Prostate gland (tissue), 2 donors: ENCODE data around the gene AKAP7. TPM values are rescaled to one million over a fixed set of nuclear protein-coding genes. Genes with fewer than 3 reads are reported as not detected.

Experiments used
- DNase-seq: peaks from one replicate; pipeline ENCODE4 v3.0.0-alpha.2; 2019; ENCODE audit warnings: low spot score
- H3K27ac ChIP-seq, 2 donors: fragments of 200-600 bp; sonication (generic); 2 replicates each; pipeline ENCODE4 v1.5.1; 2017 to 2019
- H3K27me3 ChIP-seq: fragments of 200-600 bp; sonication (generic); replicated peaks from 2 replicates; pipeline ENCODE4 v1.5.1; 2019; ENCODE audit not compliant: insufficient read depth
- H3K36me3 ChIP-seq, 2 donors: fragments of 200-600 bp; sonication (generic); 1 replicate in 1 of 2; 2 replicates in 1 of 2; pipeline versions ENCODE4 v1.5.1 to v1.8.1; 2017 to 2019
- H3K4me1 ChIP-seq: fragments of 200-600 bp; sonication (generic); replicated peaks from 2 replicates; pipeline ENCODE4 v1.5.1; 2019
- H3K4me3 ChIP-seq, 2 donors: fragments of 200-600 bp; sonication (generic); 2 replicates each; pipeline ENCODE4 v1.5.1; 2017 to 2019
- H3K9me3 ChIP-seq: fragments of 200-600 bp; sonication (generic); 2 replicates; pipeline ENCODE4 v1.5.1; 2017
- POLR2A ChIP-seq: fragments of 450-650 bp; IDR thresholded peaks from one replicate; pipeline ENCODE4 v1.6.1; 2016; ENCODE audit warnings: antibody characterized with exemption, mild to moderate bottlenecking
- POLR2AphosphoS5 ChIP-seq: sonication (generic); formaldehyde crosslinking; IDR thresholded peaks from one replicate; pipeline ENCODE4 v1.6.1; 2017; ENCODE audit warnings: antibody characterized with exemption
- WGBS: methylation state at CpG from one replicate; pipeline ENCODE4 v1.1.5; 2018; 5-methylcytosine and 5-hydroxymethylcytosine counted together
- intact Hi-C: fragments of 100-400 bp; cut with DNase I; formaldehyde crosslinking; loops from one replicate; pipeline ENCODE4 v1.14.2; 2022
- total RNA-seq, 2 donors: library from RNA; depleted of rRNA; stranded (reverse); fragments of >200 nt; gene quantifications; one replicate each; pipeline ENCODE4 v1.1.0, GENCODE V29; 2016
- TF ChIP-seq, protein P1 (sequence below), 4 experiments: fragments of 200-600 bp in 2 of 4; fragments of 450-650 bp in 2 of 4; sonication (generic) in 2 of 4; IDR thresholded peaks; 1 replicate in 3 of 4; 2 replicates in 1 of 4; pipeline ENCODE4 v1.5.1; 2016 to 2019; ENCODE audit warnings: antibody characterized with exemption in 4 of 4, mild to moderate bottlenecking in 2 of 4, moderate library complexity in 2 of 4

AKAP7 gene
- total RNA-seq, 2 donors from 2014 or later = 23.7 to 34.3 TPM

GRCh38 chr6:131283466-131284175 lies 148.4 kb downstream of the AKAP7 start:
- 96% methylated on average over 7 of the region's 7 CpGs for WGBS
- Histone ChIP-seq H3K27ac (no peak overlapping the region), H3K36me3 (no peaks in the 10 kb centered on the region), H3K4me3 (no peak overlapping the region), H3K27me3 (no peaks in the 10 kb centered on the region), H3K4me1 (no peaks in the 10 kb centered on the region), H3K9me3 (no peaks in the 10 kb centered on the region)
- intact Hi-C loops = no loop called here
- no peak for DNase-seq
- TF ChIP-seq, protein P1, sequence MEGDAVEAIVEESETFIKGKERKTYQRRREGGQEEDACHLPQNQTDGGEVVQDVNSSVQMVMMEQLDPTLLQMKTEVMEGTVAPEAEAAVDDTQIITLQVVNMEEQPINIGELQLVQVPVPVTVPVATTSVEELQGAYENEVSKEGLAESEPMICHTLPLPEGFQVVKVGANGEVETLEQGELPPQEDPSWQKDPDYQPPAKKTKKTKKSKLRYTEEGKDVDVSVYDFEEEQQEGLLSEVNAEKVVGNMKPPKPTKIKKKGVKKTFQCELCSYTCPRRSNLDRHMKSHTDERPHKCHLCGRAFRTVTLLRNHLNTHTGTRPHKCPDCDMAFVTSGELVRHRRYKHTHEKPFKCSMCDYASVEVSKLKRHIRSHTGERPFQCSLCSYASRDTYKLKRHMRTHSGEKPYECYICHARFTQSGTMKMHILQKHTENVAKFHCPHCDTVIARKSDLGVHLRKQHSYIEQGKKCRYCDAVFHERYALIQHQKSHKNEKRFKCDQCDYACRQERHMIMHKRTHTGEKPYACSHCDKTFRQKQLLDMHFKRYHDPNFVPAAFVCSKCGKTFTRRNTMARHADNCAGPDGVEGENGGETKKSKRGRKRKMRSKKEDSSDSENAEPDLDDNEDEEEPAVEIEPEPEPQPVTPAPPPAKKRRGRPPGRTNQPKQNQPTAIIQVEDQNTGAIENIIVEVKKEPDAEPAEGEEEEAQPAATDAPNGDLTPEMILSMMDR (IDR thresholded peaks at IDR 0.05) = no peak
- no peak for TF ChIP-seq POLR2AphosphoS5
- no peak for TF ChIP-seq POLR2A

DNA sequence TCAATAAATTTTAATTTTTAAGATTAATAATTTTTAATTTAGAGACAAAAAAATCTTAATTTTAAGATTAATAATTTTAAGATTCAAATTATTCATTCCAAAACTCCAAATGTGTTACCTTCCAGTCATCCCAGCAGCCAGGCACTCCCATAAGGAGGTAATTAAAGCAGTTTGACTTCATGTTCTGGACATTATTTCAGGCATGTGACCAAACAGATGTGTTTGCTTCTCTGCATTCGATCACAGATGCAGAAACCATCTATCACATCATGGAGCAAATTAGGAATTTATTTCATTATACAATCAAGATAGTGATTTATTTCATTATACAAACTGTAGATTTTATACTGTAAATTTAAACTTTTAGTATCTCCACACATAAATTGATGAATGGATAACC lies 150.3 kb downstream of the AKAP7 start:
- no peak overlapping the region for H3K4me3 ChIP-seq
- no peak for TF ChIP-seq POLR2AphosphoS5
- TF ChIP-seq, protein P1 (IDR thresholded peaks at IDR 0.05) = no peak
- TF ChIP-seq POLR2A = no peak
- no peaks in the 10 kb centered on the region for H3K27me3 ChIP-seq
- no peak for DNase-seq
- no peaks in the 10 kb centered on the region for H3K4me1 ChIP-seq
- WGBS = 93% methylated on average over 1 of the region's 1 CpG
- no peaks in the 10 kb centered on the region for H3K9me3 ChIP-seq
- H3K27ac ChIP-seq = no peak overlapping the region
- intact Hi-C loops = no loop called here
- H3K36me3 ChIP-seq = no peaks in the 10 kb centered on the region

- intact Hi-C loops = no loop called here
Measured at GRCh38 chr6:131286469-131287040, 151.3 kb downstream of the AKAP7 start.

DNA sequence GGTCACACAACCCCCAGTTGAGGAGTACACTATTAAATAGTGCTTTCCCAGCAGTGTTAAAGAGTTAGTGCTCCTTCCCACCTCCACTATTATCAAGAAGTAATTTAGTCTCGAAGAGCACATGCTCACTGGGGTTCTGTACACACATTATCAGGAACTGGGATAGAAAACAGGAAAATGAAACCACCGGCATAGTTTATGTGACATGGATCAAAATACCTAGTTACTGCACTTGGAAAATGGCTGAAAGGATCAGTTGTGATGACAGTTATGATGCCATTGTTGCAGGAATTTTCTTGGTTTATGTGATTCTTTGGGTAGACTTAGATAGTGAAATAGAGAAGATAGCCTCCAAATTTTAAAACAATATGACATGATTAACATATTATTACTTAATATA lies 152.9 kb downstream of the AKAP7 start:
- no peak overlapping the region for H3K4me3 ChIP-seq
- 87% methylated on average over 2 of the region's 2 CpGs for WGBS
- intact Hi-C loops = no loop called here
- H3K4me1 ChIP-seq = no peaks in the 10 kb centered on the region
- TF ChIP-seq POLR2AphosphoS5 (no peak), POLR2A (no peak)
- TF ChIP-seq, protein P1 (IDR thresholded peaks at IDR 0.05) = no peak
- no peak for DNase-seq
- no peaks in the 10 kb centered on the region for H3K9me3 ChIP-seq
- H3K27me3 ChIP-seq = no peaks in the 10 kb centered on the region
- H3K36me3 ChIP-seq = no peaks in the 10 kb centered on the region
- H3K27ac ChIP-seq = no peak overlapping the region

More at GRCh38 chr6:131286469-131287040, 151.3 kb downstream of the AKAP7 start:
- no peaks in the 10 kb centered on the region for H3K9me3 ChIP-seq
- H3K4me1 ChIP-seq = no peaks in the 10 kb centered on the region
- WGBS = 79% methylated on average over 2 of the region's 2 CpGs
- DNase-seq = no peak
- H3K4me3 ChIP-seq = no peak overlapping the region
- TF ChIP-seq, protein P1 (IDR thresholded peaks at IDR 0.05) = no peak
- TF ChIP-seq POLR2A (no peak), POLR2AphosphoS5 (peak; percentile 31)
- H3K36me3 ChIP-seq = no peaks in the 10 kb centered on the region
- H3K27me3 ChIP-seq = no peaks in the 10 kb centered on the region
- H3K27ac ChIP-seq = no peak overlapping the region

GRCh38 chr6:131290955-131291354 lies 155.7 kb downstream of the AKAP7 start:
- WGBS = 97% methylated on average over 4 of the region's 4 CpGs
- Histone ChIP-seq H3K4me1 (no peaks in the 10 kb centered on the region), H3K36me3 (no peaks in the 10 kb centered on the region), H3K4me3 (no peak overlapping the region), H3K27ac (no peak overlapping the region), H3K27me3 (no peaks in the 10 kb centered on the region), H3K9me3 (no peaks in the 10 kb centered on the region)
- DNase-seq = no peak
- TF ChIP-seq POLR2A (no peak), POLR2AphosphoS5 (no peak)
- TF ChIP-seq, protein P1 (IDR thresholded peaks at IDR 0.05) = no peak
- intact Hi-C loops = no loop called here
